Astrocyte of the cerebellum (primary cell): ENCODE measurements around the gene C1orf159.

Source experiments
- DNase-seq: peaks from one replicate; pipeline ENCODE4 v3.0.0-alpha.2; 2011; ENCODE audit warnings: low read depth
- H3K4me3 ChIP-seq: 2 replicates; pipeline ENCODE4 v1.5.1; 2011; ENCODE audit warnings: mild to moderate bottlenecking, low read depth, low read length, moderate library complexity
- in situ Hi-C: cut with HindIII; loops from 2 replicates; pipeline ENCODE4 v1.10.0; 2017; ENCODE audit warnings: low sequenced_read_pairs
- TF ChIP-seq, protein P1 (sequence below): IDR thresholded peaks from 2 replicates; pipeline ENCODE4 v1.5.1; 2012; ENCODE audit warnings: low read length, low read depth, moderate library complexity, mild to moderate bottlenecking; ENCODE audit errors: missing control alignments

C1orf159 gene

DNA sequence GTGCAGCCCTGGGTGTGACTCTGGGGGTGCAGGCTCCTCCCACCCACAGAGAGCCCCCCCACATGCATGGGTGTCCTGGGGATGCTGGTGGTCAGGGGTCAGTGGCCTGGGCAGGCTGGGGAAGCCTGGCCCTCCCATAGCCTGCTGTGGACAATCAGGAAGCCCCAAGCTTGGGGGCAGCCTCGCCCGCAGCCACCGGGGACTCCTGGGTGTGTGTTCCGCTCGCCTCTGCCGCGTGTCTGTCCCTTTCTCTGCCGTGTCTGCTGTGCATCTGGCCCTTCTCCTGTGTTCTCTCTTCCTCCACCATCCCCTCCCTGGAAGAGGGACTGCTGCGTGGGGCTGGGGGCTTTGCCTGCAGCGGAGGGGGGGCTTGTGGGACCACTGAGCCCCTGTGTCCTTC lies 73.1 kb downstream of the C1orf159 start:
- TF ChIP-seq, protein P1, sequence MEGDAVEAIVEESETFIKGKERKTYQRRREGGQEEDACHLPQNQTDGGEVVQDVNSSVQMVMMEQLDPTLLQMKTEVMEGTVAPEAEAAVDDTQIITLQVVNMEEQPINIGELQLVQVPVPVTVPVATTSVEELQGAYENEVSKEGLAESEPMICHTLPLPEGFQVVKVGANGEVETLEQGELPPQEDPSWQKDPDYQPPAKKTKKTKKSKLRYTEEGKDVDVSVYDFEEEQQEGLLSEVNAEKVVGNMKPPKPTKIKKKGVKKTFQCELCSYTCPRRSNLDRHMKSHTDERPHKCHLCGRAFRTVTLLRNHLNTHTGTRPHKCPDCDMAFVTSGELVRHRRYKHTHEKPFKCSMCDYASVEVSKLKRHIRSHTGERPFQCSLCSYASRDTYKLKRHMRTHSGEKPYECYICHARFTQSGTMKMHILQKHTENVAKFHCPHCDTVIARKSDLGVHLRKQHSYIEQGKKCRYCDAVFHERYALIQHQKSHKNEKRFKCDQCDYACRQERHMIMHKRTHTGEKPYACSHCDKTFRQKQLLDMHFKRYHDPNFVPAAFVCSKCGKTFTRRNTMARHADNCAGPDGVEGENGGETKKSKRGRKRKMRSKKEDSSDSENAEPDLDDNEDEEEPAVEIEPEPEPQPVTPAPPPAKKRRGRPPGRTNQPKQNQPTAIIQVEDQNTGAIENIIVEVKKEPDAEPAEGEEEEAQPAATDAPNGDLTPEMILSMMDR, result no peak
- DNase-seq, result no peak
- no peak overlapping the region for H3K4me3 ChIP-seq
- in situ Hi-C loops, result no loop called here

GRCh38 chr1:1041873-1042272 lies 74.0 kb downstream of the C1orf159 start:
- H3K4me3 ChIP-seq, result no peak overlapping the region
- no peak for DNase-seq
- in situ Hi-C loops, result no loop called here
- TF ChIP-seq, protein P1, result no peak

DNA sequence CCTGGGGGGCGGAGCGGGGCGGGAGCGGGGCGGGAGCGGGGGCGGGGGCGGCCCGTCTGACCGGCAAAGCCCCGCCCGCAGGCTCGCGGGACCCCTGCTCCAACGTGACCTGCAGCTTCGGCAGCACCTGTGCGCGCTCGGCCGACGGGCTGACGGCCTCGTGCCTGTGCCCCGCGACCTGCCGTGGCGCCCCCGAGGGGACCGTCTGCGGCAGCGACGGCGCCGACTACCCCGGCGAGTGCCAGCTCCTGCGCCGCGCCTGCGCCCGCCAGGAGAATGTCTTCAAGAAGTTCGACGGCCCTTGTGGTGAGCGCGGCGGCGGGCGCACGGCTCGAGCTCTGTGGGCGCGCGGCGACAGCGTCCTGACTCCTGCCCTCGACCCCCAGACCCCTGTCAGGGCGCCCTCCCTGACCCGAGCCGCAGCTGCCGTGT lies 74.8 kb downstream of the C1orf159 start:
- no peak overlapping the region for H3K4me3 ChIP-seq
- TF ChIP-seq, protein P1, result no peak
- DNase-seq, result no peak
- in situ Hi-C loops, result no loop called here

- TF ChIP-seq, protein P1, result peak; percentile 22
- peak overlapping the region; percentile 36 for H3K4me3 ChIP-seq
- in situ Hi-C loops, result no loop called here
- peak; percentile 52 for DNase-seq
Observed at GRCh38 chr1:1040004-1040991, 75.6 kb downstream of the C1orf159 start.

DNA sequence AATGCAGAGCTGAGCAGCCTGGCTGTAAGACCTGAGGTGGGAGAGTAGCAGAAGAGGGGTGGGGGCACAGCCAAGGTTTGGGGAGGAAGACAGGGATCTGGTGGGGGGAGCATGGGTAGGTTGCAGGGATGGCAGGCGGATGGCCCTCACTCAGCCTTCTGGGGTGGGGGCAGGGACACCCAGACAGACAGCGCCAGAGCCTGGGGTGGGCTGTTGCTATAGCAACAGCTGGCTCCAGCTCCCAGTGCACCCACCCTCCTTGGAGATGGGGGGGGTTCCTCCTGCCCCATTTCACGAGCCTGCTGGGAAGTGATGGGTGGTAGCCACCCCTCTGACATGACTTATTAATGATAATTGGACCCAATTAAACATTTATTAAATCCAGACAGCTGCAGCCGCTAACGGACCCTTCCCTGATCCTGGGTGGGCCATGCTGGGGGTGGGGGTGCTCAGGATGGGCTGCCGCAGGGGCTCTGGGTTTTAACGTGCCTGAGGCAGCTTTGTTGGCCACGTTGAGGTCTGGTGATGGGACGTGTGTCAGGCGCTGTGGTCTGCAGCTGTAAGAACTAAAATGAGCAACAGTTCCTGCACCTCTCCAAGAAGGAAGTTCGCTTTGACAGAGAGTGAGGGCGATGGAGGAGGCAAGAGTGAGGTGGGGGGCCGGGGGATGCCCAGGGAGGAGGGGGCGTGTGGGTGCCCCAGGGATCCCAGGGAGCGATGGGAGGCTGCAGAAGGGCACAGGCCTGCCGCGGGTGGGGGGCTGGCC lies 76.6 kb downstream of the C1orf159 start:
- TF ChIP-seq, protein P1, result no peak
- DNase-seq, result no peak
- H3K4me3 ChIP-seq, result no peak overlapping the region
- in situ Hi-C loops, result no loop called here

DNA sequence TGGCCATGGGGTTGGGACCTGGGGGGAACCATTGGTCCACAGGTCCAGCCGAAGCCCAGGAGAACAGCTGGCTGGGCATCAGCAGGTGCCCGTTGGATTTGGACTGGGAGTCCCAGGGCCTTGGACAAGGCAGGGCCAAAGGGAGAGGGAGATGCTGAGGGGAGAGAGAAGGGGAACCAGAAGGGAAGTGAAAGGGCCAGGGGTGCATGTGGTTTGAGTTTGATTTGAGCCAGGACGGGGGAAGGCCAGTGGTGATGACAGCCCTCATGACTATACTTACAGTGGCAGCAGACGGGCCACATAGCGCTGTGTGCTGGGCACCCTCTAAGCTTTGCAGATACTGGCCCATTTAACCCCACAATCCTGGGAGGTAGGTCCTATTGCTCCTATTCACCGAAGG lies 77.2 kb downstream of the C1orf159 start:
- DNase-seq, result no peak
- no peak overlapping the region for H3K4me3 ChIP-seq
- TF ChIP-seq, protein P1, result no peak
- in situ Hi-C loops, result no loop called here
